ENCODE results near the gene MYLK.

DNA sequence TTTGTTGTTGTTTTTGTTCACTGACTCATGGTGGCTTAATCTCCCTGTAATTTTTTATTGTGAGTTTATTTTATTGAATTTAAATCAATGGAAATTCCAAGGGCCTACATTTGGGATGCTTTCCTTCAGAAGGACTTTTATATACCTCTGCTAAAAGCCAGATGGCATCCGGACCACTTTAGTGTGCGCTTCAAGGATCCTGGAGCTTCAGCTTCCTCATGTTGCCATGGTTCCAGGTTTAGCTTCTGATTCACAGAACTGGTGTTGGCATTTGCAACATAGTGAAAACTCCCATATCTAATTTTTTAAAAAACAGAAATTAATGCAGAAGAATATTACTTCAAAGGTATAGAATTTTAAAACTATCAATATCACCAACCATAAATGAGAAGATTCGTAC, 290.8 kb downstream of the MYLK start:
- TF ChIP-seq, protein P1, sequence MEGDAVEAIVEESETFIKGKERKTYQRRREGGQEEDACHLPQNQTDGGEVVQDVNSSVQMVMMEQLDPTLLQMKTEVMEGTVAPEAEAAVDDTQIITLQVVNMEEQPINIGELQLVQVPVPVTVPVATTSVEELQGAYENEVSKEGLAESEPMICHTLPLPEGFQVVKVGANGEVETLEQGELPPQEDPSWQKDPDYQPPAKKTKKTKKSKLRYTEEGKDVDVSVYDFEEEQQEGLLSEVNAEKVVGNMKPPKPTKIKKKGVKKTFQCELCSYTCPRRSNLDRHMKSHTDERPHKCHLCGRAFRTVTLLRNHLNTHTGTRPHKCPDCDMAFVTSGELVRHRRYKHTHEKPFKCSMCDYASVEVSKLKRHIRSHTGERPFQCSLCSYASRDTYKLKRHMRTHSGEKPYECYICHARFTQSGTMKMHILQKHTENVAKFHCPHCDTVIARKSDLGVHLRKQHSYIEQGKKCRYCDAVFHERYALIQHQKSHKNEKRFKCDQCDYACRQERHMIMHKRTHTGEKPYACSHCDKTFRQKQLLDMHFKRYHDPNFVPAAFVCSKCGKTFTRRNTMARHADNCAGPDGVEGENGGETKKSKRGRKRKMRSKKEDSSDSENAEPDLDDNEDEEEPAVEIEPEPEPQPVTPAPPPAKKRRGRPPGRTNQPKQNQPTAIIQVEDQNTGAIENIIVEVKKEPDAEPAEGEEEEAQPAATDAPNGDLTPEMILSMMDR (IDR thresholded peaks at IDR 0.05): no peak
- no peak for TF ChIP-seq POLR2A (IDR thresholded peaks at IDR 0.05)
- no peak for TF ChIP-seq EP300 (IDR thresholded peaks at IDR 0.05)

Measured in tibial nerve (tissue), 4 donors.